ENCODE measurements around the gene PDE4B.

Gene PDE4B

DNA sequence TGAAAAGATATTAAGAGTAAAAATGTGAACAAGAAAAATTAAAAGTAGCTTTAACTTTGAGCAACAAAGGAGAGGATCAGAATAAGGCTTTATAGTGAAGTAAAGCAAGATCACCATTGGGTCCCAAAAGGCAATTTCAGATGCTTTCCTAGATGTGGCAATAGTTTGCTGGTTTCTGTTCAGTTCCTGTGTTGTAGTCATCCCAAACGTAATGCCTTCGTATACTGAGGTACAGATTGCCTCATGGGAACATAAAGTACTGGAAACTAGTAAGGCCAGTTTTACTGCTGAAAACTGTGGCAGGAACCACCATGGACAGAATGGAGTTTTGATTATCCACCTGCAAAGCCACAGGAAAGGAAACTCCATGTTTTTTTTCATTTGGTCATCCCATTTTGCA, 457.8 kb downstream of the PDE4B start:
- Histone ChIP-seq H3K27me3 (ENCODE audit: insufficient read depth, low read length) (no peaks in the 10 kb centered on the region), H3K79me2 (ENCODE audit: insufficient read depth, low read length) (no peaks in the 10 kb centered on the region), H3K9ac (ENCODE audit: low read length) (no peak overlapping the region), H2AFZ (ENCODE audit: low read length) (no peak overlapping the region), H3K4me1 (ENCODE audit: insufficient read depth, low read length, severe bottlenecking) (peaks cover 25% of the 10 kb centered on the region), H3K9me3 (ENCODE audit: low read length) (no peaks in the 10 kb centered on the region), H4K20me1 (ENCODE audit: insufficient read depth, low read length) (no peaks in the 10 kb centered on the region), H3F3A (ENCODE audit: insufficient read depth, low read length) (no peaks in the 10 kb centered on the region), H3K27ac (ENCODE audit: low read depth, low read length, poor library complexity, severe bottlenecking) (no peak overlapping the region), H3K4me3 (ENCODE audit: low read depth, low read length, poor library complexity, severe bottlenecking) (no peak overlapping the region), H3K9me2 (ENCODE audit: low read depth, low read length) (no peaks in the 10 kb centered on the region), H3K36me3 (ENCODE audit: insufficient read depth, low read length) (no peaks in the 10 kb centered on the region), H3K4me2 (ENCODE audit: low read length) (no peak overlapping the region)
- TF ChIP-seq, protein P1, sequence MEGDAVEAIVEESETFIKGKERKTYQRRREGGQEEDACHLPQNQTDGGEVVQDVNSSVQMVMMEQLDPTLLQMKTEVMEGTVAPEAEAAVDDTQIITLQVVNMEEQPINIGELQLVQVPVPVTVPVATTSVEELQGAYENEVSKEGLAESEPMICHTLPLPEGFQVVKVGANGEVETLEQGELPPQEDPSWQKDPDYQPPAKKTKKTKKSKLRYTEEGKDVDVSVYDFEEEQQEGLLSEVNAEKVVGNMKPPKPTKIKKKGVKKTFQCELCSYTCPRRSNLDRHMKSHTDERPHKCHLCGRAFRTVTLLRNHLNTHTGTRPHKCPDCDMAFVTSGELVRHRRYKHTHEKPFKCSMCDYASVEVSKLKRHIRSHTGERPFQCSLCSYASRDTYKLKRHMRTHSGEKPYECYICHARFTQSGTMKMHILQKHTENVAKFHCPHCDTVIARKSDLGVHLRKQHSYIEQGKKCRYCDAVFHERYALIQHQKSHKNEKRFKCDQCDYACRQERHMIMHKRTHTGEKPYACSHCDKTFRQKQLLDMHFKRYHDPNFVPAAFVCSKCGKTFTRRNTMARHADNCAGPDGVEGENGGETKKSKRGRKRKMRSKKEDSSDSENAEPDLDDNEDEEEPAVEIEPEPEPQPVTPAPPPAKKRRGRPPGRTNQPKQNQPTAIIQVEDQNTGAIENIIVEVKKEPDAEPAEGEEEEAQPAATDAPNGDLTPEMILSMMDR (IDR thresholded peaks at IDR 0.05; ENCODE audit: low read length): no peak
- TF ChIP-seq EZH2 (IDR thresholded peaks at IDR 0.05; ENCODE audit: borderline replicate concordance, low read length): no peak

GRCh38 chr1:66251546-66251945, 458.9 kb downstream of the PDE4B start:
- H3K27me3 ChIP-seq (ENCODE audit: insufficient read depth, low read length): no peaks in the 10 kb centered on the region
- no peak overlapping the region for H3K9ac ChIP-seq (ENCODE audit: low read length)
- H3K4me2 ChIP-seq (ENCODE audit: low read length): no peak overlapping the region
- H2AFZ ChIP-seq (ENCODE audit: low read length): no peak overlapping the region
- no peaks in the 10 kb centered on the region for H3F3A ChIP-seq (ENCODE audit: insufficient read depth, low read length)
- peaks cover 14% of the 10 kb centered on the region for H3K4me1 ChIP-seq (ENCODE audit: insufficient read depth, low read length, severe bottlenecking)
- TF ChIP-seq EZH2 (IDR thresholded peaks at IDR 0.05; ENCODE audit: borderline replicate concordance, low read length): no peak
- TF ChIP-seq, protein P1 (IDR thresholded peaks at IDR 0.05; ENCODE audit: low read length): no peak
- no peak overlapping the region for H3K27ac ChIP-seq (ENCODE audit: low read depth, low read length, poor library complexity, severe bottlenecking)
- no peak overlapping the region for H3K4me3 ChIP-seq (ENCODE audit: low read depth, low read length, poor library complexity, severe bottlenecking)
- H3K9me2 ChIP-seq (ENCODE audit: low read depth, low read length): no peaks in the 10 kb centered on the region
- no peaks in the 10 kb centered on the region for H3K79me2 ChIP-seq (ENCODE audit: insufficient read depth, low read length)
- H4K20me1 ChIP-seq (ENCODE audit: insufficient read depth, low read length): no peaks in the 10 kb centered on the region
- H3K9me3 ChIP-seq (ENCODE audit: low read length): no peaks in the 10 kb centered on the region
- H3K36me3 ChIP-seq (ENCODE audit: insufficient read depth, low read length): no peaks in the 10 kb centered on the region

DNA sequence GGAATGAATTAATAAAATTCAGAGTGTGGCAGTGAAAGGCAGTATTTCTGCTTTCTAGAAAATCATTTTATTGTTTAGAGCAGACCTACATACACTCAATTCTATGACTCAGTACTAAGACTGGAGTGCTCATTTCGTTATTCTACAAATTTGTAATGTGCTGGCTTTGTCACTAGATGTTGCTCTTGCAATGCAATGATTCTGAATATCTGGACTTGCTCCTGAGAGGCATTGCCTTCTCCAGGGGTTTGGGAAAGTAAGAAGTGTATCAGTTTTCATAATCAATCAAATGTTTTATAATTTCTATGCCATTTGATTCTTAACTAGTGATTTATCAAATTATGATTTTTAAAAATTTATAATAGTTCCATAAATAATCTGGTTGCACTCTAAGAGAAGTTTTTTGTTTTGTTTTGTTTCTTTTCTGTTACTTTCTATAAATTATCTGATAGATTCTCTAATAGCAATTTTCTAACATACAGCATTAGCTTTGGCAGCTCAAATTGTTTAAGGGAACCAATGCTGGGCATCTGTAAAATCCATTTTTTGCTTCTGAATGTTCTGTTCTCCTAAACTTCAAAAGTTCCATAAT, 460.7 kb downstream of the PDE4B start:
- H3K79me2 ChIP-seq (ENCODE audit: insufficient read depth, low read length): no peaks in the 10 kb centered on the region
- no peak overlapping the region for H3K4me2 ChIP-seq (ENCODE audit: low read length)
- no peak overlapping the region for H3K4me3 ChIP-seq (ENCODE audit: low read depth, low read length, poor library complexity, severe bottlenecking)
- no peaks in the 10 kb centered on the region for H3K27me3 ChIP-seq (ENCODE audit: insufficient read depth, low read length)
- no peaks in the 10 kb centered on the region for H4K20me1 ChIP-seq (ENCODE audit: insufficient read depth, low read length)
- H3K9me3 ChIP-seq (ENCODE audit: low read length): no peaks in the 10 kb centered on the region
- no peak overlapping the region for H3K9ac ChIP-seq (ENCODE audit: low read length)
- H3K4me1 ChIP-seq (ENCODE audit: insufficient read depth, low read length, severe bottlenecking): peaks cover 3% of the 10 kb centered on the region
- H2AFZ ChIP-seq (ENCODE audit: low read length): no peak overlapping the region
- no peaks in the 10 kb centered on the region for H3K9me2 ChIP-seq (ENCODE audit: low read depth, low read length)
- H3K36me3 ChIP-seq (ENCODE audit: insufficient read depth, low read length): no peaks in the 10 kb centered on the region
- TF ChIP-seq, protein P1 (IDR thresholded peaks at IDR 0.05; ENCODE audit: low read length): peak; percentile 79
- no peak for TF ChIP-seq EZH2 (IDR thresholded peaks at IDR 0.05; ENCODE audit: borderline replicate concordance, low read length)
- no peak overlapping the region for H3K27ac ChIP-seq (ENCODE audit: low read depth, low read length, poor library complexity, severe bottlenecking)
- no peaks in the 10 kb centered on the region for H3F3A ChIP-seq (ENCODE audit: insufficient read depth, low read length)
